ENCODE measurements around the gene ZG16B.

- TF ChIP-seq, protein P1, sequence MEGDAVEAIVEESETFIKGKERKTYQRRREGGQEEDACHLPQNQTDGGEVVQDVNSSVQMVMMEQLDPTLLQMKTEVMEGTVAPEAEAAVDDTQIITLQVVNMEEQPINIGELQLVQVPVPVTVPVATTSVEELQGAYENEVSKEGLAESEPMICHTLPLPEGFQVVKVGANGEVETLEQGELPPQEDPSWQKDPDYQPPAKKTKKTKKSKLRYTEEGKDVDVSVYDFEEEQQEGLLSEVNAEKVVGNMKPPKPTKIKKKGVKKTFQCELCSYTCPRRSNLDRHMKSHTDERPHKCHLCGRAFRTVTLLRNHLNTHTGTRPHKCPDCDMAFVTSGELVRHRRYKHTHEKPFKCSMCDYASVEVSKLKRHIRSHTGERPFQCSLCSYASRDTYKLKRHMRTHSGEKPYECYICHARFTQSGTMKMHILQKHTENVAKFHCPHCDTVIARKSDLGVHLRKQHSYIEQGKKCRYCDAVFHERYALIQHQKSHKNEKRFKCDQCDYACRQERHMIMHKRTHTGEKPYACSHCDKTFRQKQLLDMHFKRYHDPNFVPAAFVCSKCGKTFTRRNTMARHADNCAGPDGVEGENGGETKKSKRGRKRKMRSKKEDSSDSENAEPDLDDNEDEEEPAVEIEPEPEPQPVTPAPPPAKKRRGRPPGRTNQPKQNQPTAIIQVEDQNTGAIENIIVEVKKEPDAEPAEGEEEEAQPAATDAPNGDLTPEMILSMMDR (IDR thresholded peaks at IDR 0.05), result no peak
- TF ChIP-seq EP300 (IDR thresholded peaks at IDR 0.05) (no peak), POLR2A (IDR thresholded peaks at IDR 0.05) (no peak)
These were observed 47.3 kb upstream of the ZG16B start for GRCh38 chr16:2782583-2783351.
